SK-N-SH (cell line): ENCODE results near the gene MAP7. TPM values are rescaled to one million over a fixed set of nuclear protein-coding genes. Genes with fewer than 3 reads are reported as not detected.
"Not testable (repeated sequence)": the region's sequence is repeated elsewhere in the genome, so short reads cannot be mapped to it uniquely, and the experiment has no call there.

ENCODE experiments used
- CTCF ChIA-PET: fragments of 300-600, 350-600 bp; formaldehyde crosslinking; extraction: SDS; loops from one replicate; lab custom pipeline; 2021; lab: Yijun Ruan, JAX
- POLR2A ChIA-PET: fragments of 350-600 bp; sonication (Branson Sonifier 250); formaldehyde crosslinking; extraction: SDS; loops from one replicate; lab custom pipeline; 2020; ENCODE audit warnings: antibody characterized with exemption, inconsistent platforms; lab: Yijun Ruan, JAX
- DNase-seq: peaks from one replicate; pipeline ENCODE4 v3.0.0; 2012
- H2AFZ ChIP-seq: fragments of 200-600 bp; sonication (generic); 2 replicates; pipeline ENCODE4 v1.8.1; 2016; ENCODE audit warnings: antibody characterized with exemption, mild to moderate bottlenecking, low read depth
- H3F3A ChIP-seq: fragments of 200-600 bp; sonication (generic); replicated peaks from 2 replicates; pipeline ENCODE3; 2016; ENCODE audit warnings: antibody characterized with exemption, mild to moderate bottlenecking; ENCODE audit not compliant: insufficient read depth
- H3K27ac ChIP-seq, 2 experiments: fragments of 200-500 bp in 1 of 2; fragments of 200-600 bp in 1 of 2; sonication (Bioruptor generic) in 1 of 2; sonication (generic), shearing (Covaris generic) in 1 of 2; 2 replicates each; pipeline versions ENCODE4 v1.5.1 to v1.6.1; 2014 to 2016; ENCODE audit warnings: low read depth in 2 of 2, inconsistent platforms in 1 of 2, low read length in 1 of 2, mild to moderate bottlenecking in 1 of 2, mixed read lengths in 1 of 2
- H3K27me3 ChIP-seq: fragments of 200-600 bp; sonication (generic), shearing (Covaris generic); 2 replicates; pipeline ENCODE4 v1.6.1; 2016; ENCODE audit warnings: mixed run types; ENCODE audit not compliant: insufficient read depth
- H3K36me3 ChIP-seq, 2 experiments: fragments of 200-500 bp in 1 of 2; fragments of 200-600 bp in 1 of 2; sonication (Bioruptor generic) in 1 of 2; sonication (generic) in 1 of 2; replicated peaks in 1 of 2; 2 replicates each; pipeline versions ENCODE3 to v1.5.1; 2014 to 2016; ENCODE audit warnings: low read length in 1 of 2, mild to moderate bottlenecking in 1 of 2; ENCODE audit not compliant: insufficient read depth in 2 of 2, control insufficient read depth in 1 of 2
- H3K4me1 ChIP-seq, 2 experiments: fragments of 200-500 bp in 1 of 2; fragments of 200-600 bp in 1 of 2; sonication (Bioruptor generic) in 1 of 2; sonication (generic), shearing (Covaris generic) in 1 of 2; 2 replicates each; pipeline versions ENCODE4 v1.5.1 to v1.6.1; 2014 to 2016; ENCODE audit warnings: low read depth in 1 of 2, low read length in 1 of 2, mixed run types in 1 of 2; ENCODE audit not compliant: insufficient read depth in 2 of 2, control insufficient read depth in 1 of 2
- H3K4me2 ChIP-seq: fragments of 200-600 bp; sonication (generic), shearing (Covaris generic); 2 replicates; pipeline ENCODE4 v1.6.1; 2017; ENCODE audit warnings: mixed run types
- H3K4me3 ChIP-seq, 2 experiments: fragments of 200-500 bp in 1 of 2; fragments of 200-600 bp in 1 of 2; sonication (Bioruptor generic) in 1 of 2; sonication (generic), shearing (Covaris generic) in 1 of 2; 2 replicates each; pipeline versions ENCODE4 v1.5.1 to v1.8.1; 2014 to 2016; ENCODE audit warnings: low read depth in 2 of 2, inconsistent platforms in 1 of 2, low read length in 1 of 2, mild to moderate bottlenecking in 1 of 2, mixed read lengths in 1 of 2, moderate library complexity in 1 of 2
- H3K79me2 ChIP-seq: fragments of 200-600 bp; sonication (generic); 2 replicates; pipeline ENCODE4 v1.8.1; 2017; ENCODE audit warnings: mild to moderate bottlenecking; ENCODE audit not compliant: insufficient read depth
- H3K9ac ChIP-seq: fragments of 200-600 bp; sonication (generic); 2 replicates; pipeline ENCODE4 v1.6.1; 2017; ENCODE audit warnings: mixed run types
- H3K9me2 ChIP-seq: fragments of 200-600 bp; sonication (generic); 2 replicates; pipeline ENCODE4 v1.6.1; 2017; ENCODE audit warnings: mixed run types
- H3K9me3 ChIP-seq: fragments of 200-600 bp; sonication (generic); 2 replicates; pipeline ENCODE4 v1.6.1; 2017; ENCODE audit warnings: mixed run types, mild to moderate bottlenecking, moderate library complexity
- H4K20me1 ChIP-seq: fragments of 200-600 bp; sonication (generic); 2 replicates; pipeline ENCODE4 v1.6.1; 2017; ENCODE audit warnings: mild to moderate bottlenecking, mixed run types; ENCODE audit not compliant: insufficient read depth
- CHD2 ChIP-seq: fragments of 150-350 bp; IDR thresholded peaks from 2 replicates; pipeline ENCODE4 v1.6.1; 2018; ENCODE audit warnings: low read length; ENCODE audit not compliant: partially characterized antibody
- CTCF ChIP-seq: fragments of 200-600 bp; sonication (generic); IDR thresholded peaks from 2 replicates; pipeline ENCODE4 v1.6.1; 2017; ENCODE audit warnings: antibody characterized with exemption, mild to moderate bottlenecking, moderate library complexity
- EZH2phosphoT487 ChIP-seq: fragments of 200-600 bp; sonication (generic); IDR thresholded peaks from 2 replicates; pipeline ENCODE4 v1.6.1; 2017; ENCODE audit warnings: low read depth, mixed run types, mild to moderate bottlenecking, antibody characterized with exemption, moderate library complexity, borderline replicate concordance
- GABPA ChIP-seq: IDR thresholded peaks from 2 replicates; pipeline ENCODE4 v1.4.0; 2012; ENCODE audit warnings: low read depth, mild to moderate bottlenecking
- MAX ChIP-seq: IDR thresholded peaks from 2 replicates; pipeline ENCODE4 v1.4.0; 2012; ENCODE audit warnings: low read depth
- MEF2A ChIP-seq: IDR thresholded peaks from 2 replicates; pipeline ENCODE4 v1.4.0; 2012; ENCODE audit warnings: low read depth, borderline replicate concordance
- MXI1 ChIP-seq: IDR thresholded peaks from 2 replicates; pipeline ENCODE4 v1.6.1; 2012; ENCODE audit warnings: mild to moderate bottlenecking, low read depth, low read length, improper control_type of control experiment
- POLR2AphosphoS5 ChIP-seq: IDR thresholded peaks from 2 replicates; pipeline ENCODE4 v1.6.1; 2012; ENCODE audit warnings: low read depth, low read length
- RAD21 ChIP-seq: IDR thresholded peaks from 2 replicates; pipeline ENCODE4 v1.6.1; 2012; ENCODE audit warnings: mild to moderate bottlenecking, low read length
- RCOR1 ChIP-seq: fragments of 150-350 bp; IDR thresholded peaks from 2 replicates; pipeline ENCODE4 v1.6.1; 2017; ENCODE audit warnings: antibody characterized with exemption, low read length
- SIN3A ChIP-seq: IDR thresholded peaks from 2 replicates; pipeline ENCODE4 v1.6.1; 2012; ENCODE audit warnings: low read depth, mild to moderate bottlenecking, low read length, moderate library complexity, borderline replicate concordance
- SMC3 ChIP-seq: IDR thresholded peaks from 2 replicates; pipeline ENCODE4 v1.6.1; 2012; ENCODE audit warnings: low read depth, low read length, improper control_type of control experiment
- TEAD4 ChIP-seq: IDR thresholded peaks from 2 replicates; pipeline ENCODE4 v1.4.0; 2012; ENCODE audit warnings: mild to moderate bottlenecking, borderline replicate concordance; ENCODE audit not compliant: insufficient read depth
- WGBS: methylation state at CpG from one replicate; pipeline ENCODE4 v1.1.6; 2017; ENCODE audit warnings: low lambda C conversion rate; 5-methylcytosine and 5-hydroxymethylcytosine counted together
- polyA plus RNA-seq, 3 experiments: library from polyadenylated mRNA; depleted of rRNA; stranded (reverse); fragments of >200 nt; gene quantifications; 2 replicates each; pipeline ENCODE4 v1.2.3, GENCODE V29; 2012

MAP7 gene
- polyA plus RNA-seq, 1 of the 3 experiments (the other 2 are of a cell fraction): 0.76 TPM

- WGBS: 85% methylated on average over 9 of the region's 9 CpGs
These were observed 166.8 kb downstream of the MAP7 start for GRCh38 chr6:136383268-136383937.

GRCh38 chr6:136382676-136383252, 167.5 kb downstream of the MAP7 start:
- Histone ChIP-seq H3K36me3 (no peaks in the 10 kb centered on the region), H3F3A (no peaks in the 10 kb centered on the region), H2AFZ (no peak overlapping the region), H3K9me2 (no peaks in the 10 kb centered on the region), H3K4me1 (no peaks in the 10 kb centered on the region), H4K20me1 (no peaks in the 10 kb centered on the region), H3K4me2 (no peak overlapping the region), H3K9ac (no peak overlapping the region), H3K9me3 (no peaks in the 10 kb centered on the region), H3K27me3 (no peaks in the 10 kb centered on the region), H3K4me3 (no peak overlapping the region), H3K27ac (no peak overlapping the region)
- TF ChIP-seq MAX (no peak), CHD2 (no peak), TEAD4 (no peak), POLR2AphosphoS5 (no peak)
- TF ChIP-seq, all 33 proteins: peak for 0
- CTCF ChIA-PET: interaction anchor here (0.8 to 2.7 kb wide), 2 partner anchors 37 to 168 kb away, joined by 3 to 9 read pairs; partner anchors contain the start of gene MAP7
- POLR2A ChIA-PET: no interaction called here
- no peak for DNase-seq
- no peaks in the 10 kb centered on the region for H3K79me2 ChIP-seq

More at GRCh38 chr6:136383268-136383937, 166.8 kb downstream of the MAP7 start:
- ChIA-PET CTCF (interaction anchor here (0.8 to 2.7 kb wide), 2 partner anchors 36 to 167 kb away, joined by 3 to 9 read pairs; partner anchors contain the start of gene MAP7), POLR2A (no interaction called here)
- no peak overlapping the region for H3K4me3 ChIP-seq
- no peaks in the 10 kb centered on the region for H3F3A ChIP-seq
- no peaks in the 10 kb centered on the region for H4K20me1 ChIP-seq
- H3K9me2 ChIP-seq: no peaks in the 10 kb centered on the region
- no peak overlapping the region for H2AFZ ChIP-seq
- H3K27ac ChIP-seq: no peak overlapping the region
- H3K79me2 ChIP-seq: no peaks in the 10 kb centered on the region
- TF ChIP-seq EZH2phosphoT487 (no peak), MAX (no peak), SIN3A (no peak), MXI1 (no peak), GABPA (no peak), RCOR1 (no peak), CHD2 (no peak)
- TF ChIP-seq, all 33 proteins: peak for 0
- H3K4me2 ChIP-seq: no peak overlapping the region
- no peak for DNase-seq
- H3K27me3 ChIP-seq: no peaks in the 10 kb centered on the region
- no peaks in the 10 kb centered on the region for H3K4me1 ChIP-seq
- no peaks in the 10 kb centered on the region for H3K36me3 ChIP-seq
- H3K9ac ChIP-seq: no peak overlapping the region
- H3K9me3 ChIP-seq: no peaks in the 10 kb centered on the region

GRCh38 chr6:136378888-136379287, 171.3 kb downstream of the MAP7 start:
- no peak overlapping the region for H2AFZ ChIP-seq
- no peaks in the 10 kb centered on the region for H3K27me3 ChIP-seq
- H4K20me1 ChIP-seq: no peaks in the 10 kb centered on the region
- TF ChIP-seq SMC3 (peak; percentile 39; the same call in 1 of the 2 replicates), CTCF (peak; percentile 23), MEF2A (no peak), RAD21 (peak; percentile 62)
- H3K9me2 ChIP-seq: no peaks in the 10 kb centered on the region
- H3F3A ChIP-seq: no peaks in the 10 kb centered on the region
- no peaks in the 10 kb centered on the region for H3K4me1 ChIP-seq
- H3K79me2 ChIP-seq: no peaks in the 10 kb centered on the region
- DNase-seq: no peak
- no peaks in the 10 kb centered on the region for H3K36me3 ChIP-seq
- CTCF ChIA-PET: interaction anchor here (1.0 to 3.4 kb wide), 5 partner anchors 13 to 171 kb away, joined by 3 to 17 read pairs (median 4); partner anchors contain the start of gene MAP7
- H3K9ac ChIP-seq: no peak overlapping the region
- H3K4me2 ChIP-seq: no peak overlapping the region
- no peak overlapping the region for H3K4me3 ChIP-seq
- POLR2A ChIA-PET: no interaction called here
- no peaks in the 10 kb centered on the region for H3K9me3 ChIP-seq
- no peak overlapping the region for H3K27ac ChIP-seq

GRCh38 chr6:136375836-136376235, 174.4 kb downstream of the MAP7 start:
- CTCF ChIA-PET: interaction anchor here (0.6 to 1.2 kb wide), 4 partner anchors 18 to 417 kb away, joined by 3 to 4 read pairs (median 3); partner anchors contain the start of gene MAP3K5
- H3K9ac ChIP-seq, H3K27me3 ChIP-seq, H2AFZ ChIP-seq, H3K27ac ChIP-seq, H3F3A ChIP-seq, H3K79me2 ChIP-seq, H3K9me2 ChIP-seq, H3K4me3 ChIP-seq, H3K36me3 ChIP-seq, H3K4me1 ChIP-seq, H3K4me2 ChIP-seq, POLR2A ChIA-PET, H3K9me3 ChIP-seq, H4K20me1 ChIP-seq, DNase-seq: not testable (repeated sequence)
- WGBS: 94% methylated on average over 4 of the region's 4 CpGs
